K562 (cell line): ENCODE results near the gene LRMDA. TPM values are rescaled to one million over a fixed set of nuclear protein-coding genes. Genes with fewer than 3 reads are reported as not detected.

Experiments used
- ATAC-seq: fragments of 200-7000 bp; cut with Tn5 transposase; 3 replicates; pipeline ENCODE4 v1.9.1; 2020; ENCODE audit warnings: moderate library complexity
- BruUV-seq: library from RNA; stranded (reverse); fragments of 400-500 nt; replicated peaks from 2 replicates; lab custom pipeline; 2021; lab: Mats Ljungman, UMichigan
- CTCF ChIA-PET: fragments of 300-600 bp; formaldehyde crosslinking; extraction: SDS; loops from one replicate; lab custom pipeline; 2021; ENCODE audit warnings: low intra/inter-chr PET ratio; lab: Yijun Ruan, JAX
- POLR2A ChIA-PET: fragments of 300-600, 350-650 bp; sonication (Branson Sonifier 250); formaldehyde crosslinking; extraction: SDS; loops from one replicate; lab custom pipeline; 2021; ENCODE audit warnings: antibody characterized with exemption, inconsistent platforms; lab: Yijun Ruan, JAX
- DNase-seq, 4 experiments: peaks; one replicate each; pipeline versions ENCODE4 v3.0.0 to v3.0.0-alpha.2; 2011 to 2018; ENCODE audit warnings: low spot score in 3 of 4, mixed read lengths in 3 of 4; ENCODE audit errors: extremely low read depth in 1 of 4
- FAIRE-seq: peaks from 2 replicates; lab custom pipeline; 2011; peaks lifted over from hg19 to GRCh38; lab: Jason Lieb, UNC
- H2AFZ ChIP-seq: 2 replicates; pipeline ENCODE4 v1.6.0; 2011; ENCODE audit warnings: low read depth, low read length, control low read depth, inconsistent platforms
- H3K27ac ChIP-seq: fragments of 200-600 bp; 3 replicates; pipeline ENCODE4 v1.8.0; 2011; ENCODE audit warnings: low read depth, mild to moderate bottlenecking, control low read depth, inconsistent platforms, low read length, moderate library complexity, mixed read lengths; ENCODE audit errors: extremely low read depth
- H3K27me3 ChIP-seq, 2 experiments: fragments of 300-600 bp in 1 of 2; 2 replicates in 1 of 2; 3 replicates in 1 of 2; pipeline versions ENCODE4 v1.6.0 to v1.8.0; 2011; ENCODE audit warnings: inconsistent platforms in 2 of 2, low read length in 2 of 2, mild to moderate bottlenecking in 1 of 2, mixed read lengths in 1 of 2, moderate library complexity in 1 of 2; ENCODE audit not compliant: control insufficient read depth in 2 of 2, insufficient read depth in 2 of 2
- H3K36me3 ChIP-seq: fragments of 300-600 bp; 3 replicates; pipeline ENCODE4 v1.8.0; 2011; ENCODE audit warnings: mild to moderate bottlenecking, low read length, inconsistent platforms; ENCODE audit not compliant: control insufficient read depth, insufficient read depth
- H3K4me1 ChIP-seq, 2 experiments: fragments of 200-600 bp in 1 of 2; replicated peaks in 1 of 2; 2 replicates in 1 of 2; 3 replicates in 1 of 2; pipeline versions ENCODE4 v1.5.1 to v1.8.0; 2011; ENCODE audit warnings: inconsistent platforms in 2 of 2, low read length in 2 of 2, mild to moderate bottlenecking in 1 of 2, mixed read lengths in 1 of 2, moderate library complexity in 1 of 2; ENCODE audit not compliant: control insufficient read depth in 2 of 2, insufficient read depth in 2 of 2
- H3K4me2 ChIP-seq: 2 replicates; pipeline ENCODE4 v1.6.1; 2011; ENCODE audit warnings: low read length, control low read depth, inconsistent platforms, mixed read lengths; ENCODE audit not compliant: insufficient read depth
- H3K4me3 ChIP-seq: fragments of 200-600 bp; sonication (generic), shearing (Covaris generic); 2 replicates; pipeline ENCODE4 v1.5.1; 2016; ENCODE audit warnings: control low read depth, inconsistent platforms
- H3K79me2 ChIP-seq: fragments of 200-600 bp; 3 replicates; pipeline ENCODE4 v1.8.0; 2011; ENCODE audit warnings: low read length, inconsistent platforms; ENCODE audit not compliant: control insufficient read depth, insufficient read depth
- H3K9ac ChIP-seq, 2 experiments: 2 replicates each; pipeline versions ENCODE4 v1.6.0 to v1.6.1; 2011; ENCODE audit warnings: low read depth in 2 of 2, low read length in 2 of 2, control low read depth in 1 of 2, inconsistent platforms in 1 of 2, mild to moderate bottlenecking in 1 of 2, mixed read lengths in 1 of 2; ENCODE audit not compliant: insufficient read depth in 1 of 2
- H3K9me1 ChIP-seq: one replicate; pipeline ENCODE4 v1.6.0; 2011; ENCODE audit warnings: inconsistent platforms, mild to moderate bottlenecking, low read length, moderate library complexity; ENCODE audit not compliant: control insufficient read depth, insufficient read depth
- H3K9me3 ChIP-seq: replicated peaks from 2 replicates; pipeline ENCODE4 v1.5.1; 2011; ENCODE audit warnings: low read depth, low read length, inconsistent platforms; ENCODE audit not compliant: control insufficient read depth, insufficient read depth
- H4K20me1 ChIP-seq: replicated peaks from 2 replicates; pipeline ENCODE4 v1.6.1; 2011; ENCODE audit warnings: low read length, inconsistent platforms, mixed read lengths; ENCODE audit not compliant: control insufficient read depth, insufficient read depth
- ARID1B ChIP-seq: fragments of 450-650 bp; IDR thresholded peaks from 2 replicates; pipeline ENCODE4 v1.6.1; 2016; ENCODE audit warnings: antibody characterized with exemption, mild to moderate bottlenecking, inconsistent platforms
- CTBP1 ChIP-seq: fragments of 450-650 bp; IDR thresholded peaks from 2 replicates; pipeline ENCODE4 v1.6.1; 2016; ENCODE audit warnings: borderline replicate concordance
- EGR1 ChIP-seq: fragments of 450-650 bp; conservative IDR thresholded peaks from 2 replicates; pipeline ENCODE4 v1.6.1; 2017; ENCODE audit warnings: mild to moderate bottlenecking
- HBP1 ChIP-seq: fragments of 450-650 bp; formaldehyde crosslinking; IDR thresholded peaks from 2 replicates; pipeline ENCODE4 v1.4.0; 2022; ENCODE audit warnings: missing genetic modification characterization
- MECOM ChIP-seq: fragments of 250-450 bp; sonication (Bioruptor Pico); IDR thresholded peaks from 2 replicates; pipeline ENCODE4 v1.8.0; 2022; ENCODE audit warnings: inconsistent platforms
- MYNN ChIP-seq, 2 experiments: sonication (generic); formaldehyde crosslinking in 1 of 2; IDR thresholded peaks; 2 replicates each; pipeline versions ENCODE4 v1.5.0 to v1.6.1; 2016 to 2020; ENCODE audit warnings: antibody characterized with exemption in 1 of 2, missing genetic modification reagents in 1 of 2
- NEUROD1 ChIP-seq: fragments of 150-350 bp; IDR thresholded peaks from 2 replicates; pipeline ENCODE4 v1.6.1; 2014; ENCODE audit warnings: borderline replicate concordance, low read length, low read depth; ENCODE audit not compliant: partially characterized antibody
- NRF1 ChIP-seq, 2 experiments: fragments of 450-650 bp; IDR thresholded peaks in 1 of 2; conservative IDR thresholded peaks in 1 of 2; 2 replicates each; pipeline ENCODE4 v1.6.1; 2014; ENCODE audit warnings: mild to moderate bottlenecking in 2 of 2
- PYGO2 ChIP-seq: fragments of 450-650 bp; IDR thresholded peaks from 2 replicates; pipeline ENCODE4 v1.6.1; 2016; ENCODE audit warnings: mild to moderate bottlenecking, missing genetic modification characterization, moderate library complexity, missing compliant biosample characterization
- RNF2 ChIP-seq: sonication (generic); IDR thresholded peaks from 2 replicates; pipeline ENCODE4 v1.6.1; 2016
- SIX5 ChIP-seq, 2 experiments: IDR thresholded peaks; 2 replicates each; pipeline ENCODE4 v1.6.1; 2011; ENCODE audit warnings: low read length in 2 of 2, borderline replicate concordance in 1 of 2, low read depth in 1 of 2, mild to moderate bottlenecking in 1 of 2, moderate library complexity in 1 of 2; ENCODE audit not compliant: insufficient read depth in 1 of 2
- SMARCC2 ChIP-seq: fragments of 450-650 bp; IDR thresholded peaks from 2 replicates; pipeline ENCODE4 v1.6.1; 2017; ENCODE audit warnings: antibody characterized with exemption, moderate library complexity, mild to moderate bottlenecking, low read depth
- SRSF1 ChIP-seq: fragments of 200-400 bp; formaldehyde crosslinking; IDR thresholded peaks from 2 replicates; pipeline ENCODE4 v1.6.1; 2017; ENCODE audit warnings: mild to moderate bottlenecking, low read depth, low read length, moderate library complexity
- TAF15 ChIP-seq: fragments of 200-400 bp; formaldehyde crosslinking; IDR thresholded peaks from 2 replicates; pipeline ENCODE4 v1.6.1; 2017; ENCODE audit warnings: mild to moderate bottlenecking, low read depth, low read length, moderate library complexity
- TBP ChIP-seq: optimal IDR thresholded peaks from 2 replicates; pipeline ENCODE3; 2011; ENCODE audit warnings: low read depth, low read length, improper control_type of control experiment
- TRIM28 ChIP-seq: fragments of 450-650 bp; IDR thresholded peaks from 2 replicates; pipeline ENCODE4 v1.6.1; 2017
- ZBED1 ChIP-seq: IDR thresholded peaks from 2 replicates; pipeline ENCODE4 v1.6.1; 2014
- ZNF146 ChIP-seq: IDR thresholded peaks from one replicate; pipeline ENCODE4 v1.6.1; 2018; ENCODE audit warnings: missing compliant biosample characterization; ENCODE audit not compliant: unreplicated experiment
- ZNF24 ChIP-seq: fragments of 450-650 bp; IDR thresholded peaks from 2 replicates; pipeline ENCODE4 v1.6.1; 2016
- WGBS: fragments of 100-300 bp; shearing (Covaris generic); methylation state at CpG from one replicate; pipeline ENCODE4 v1.1.6; 2016; ENCODE audit warnings: low coverage, mixed read lengths; ENCODE audit not compliant: insufficient coverage; ENCODE audit errors: missing lambda C conversion rate; 5-methylcytosine and 5-hydroxymethylcytosine counted together
- in situ Hi-C: fragments of 300-500 bp; cut with MboI; formaldehyde crosslinking; loops from 4 replicates; pipeline ENCODE4 v1.15.0; 2018; ENCODE audit warnings: inconsistent platforms, mixed read lengths
- intact Hi-C: fragments of 100-400 bp; cut with micrococcal nuclease; formaldehyde crosslinking; loops from 2 replicates; pipeline ENCODE4 v1.14.2; 2022
- polyA plus RNA-seq, 8 experiments: library from polyadenylated mRNA; depleted of rRNA in 4 of 8; stranded (reverse) in 5 of 8; unstranded in 3 of 8; fragments of >200 nt; fragmentation: Nextera tagmentation in 2 of 8; fragmentation: Illumina TruSeq in 1 of 8; extraction: Ambion mirVana in 2 of 8; extraction: Trizol in 1 of 8; gene quantifications; 2 replicates each; pipeline versions ENCODE4 v1.2.1 to v1.2.3, GENCODE V29; 2011 to 2014; ENCODE audit warnings: inconsistent platforms in 1 of 8, missing spikeins in 1 of 8
- total RNA-seq, 7 experiments: library from RNA; depleted of rRNA in 6 of 7; stranded (reverse); fragments of >200 nt in 6 of 7; fragmentation: Illumina TruSeq in 2 of 7; extraction: Trizol in 2 of 7; gene quantifications; 2 replicates each; pipeline versions ENCODE4 v1.2.1 to v1.2.3, GENCODE V29; 2011 to 2021; ENCODE audit warnings: low replicate concordance in 1 of 7

Gene LRMDA
- total and polyA plus RNA-seq, 9 of the 15 experiments (the other 6 are each of a cell fraction or from before 2014, with no cell fraction given): 0.25 TPM; not detected in 8

GRCh38 chr10:76031099-76031498 is 599.7 kb downstream of the LRMDA start:
- intact Hi-C loops: loop anchor here (10.0 kb wide), 1 partner anchor 626 kb away; the partner anchor contains the start of gene ZNF503
- BruUV-seq: no TSS peak
- Histone ChIP-seq H3K4me3 (no peak overlapping the region), H3K79me2 (no peaks in the 10 kb centered on the region), H3K9me3 (no peaks in the 10 kb centered on the region), H3K27me3 (peaks cover 4 to 8% of the 10 kb centered on the region in 2 experiments; a peak in 3 of 5 replicates), H3K4me2 (no peak overlapping the region), H2AFZ (no peak overlapping the region), H3K9ac (no peak overlapping the region), H3K4me1 (no peaks in the 10 kb centered on the region), H3K27ac (no peak overlapping the region), H3K9me1 (no peaks in the 10 kb centered on the region), H4K20me1 (no peaks in the 10 kb centered on the region), H3K36me3 (no peaks in the 10 kb centered on the region)
- WGBS: 0% methylated on average over 2 of the region's 2 CpGs
- CTCF ChIA-PET: no interaction called here
- ATAC-seq: no peak
- no peak for FAIRE-seq
- no peak for DNase-seq
- in situ Hi-C loops: no loop called here
- TF ChIP-seq SRSF1 (no peak), NEUROD1 (no peak), MYNN (IDR thresholded peaks at IDR 0.05) (no peak), MYNN (CRISPR knock-in tag; IDR thresholded peaks at IDR 0.05) (no peak), ARID1B (no peak), SMARCC2 (no peak), RNF2 (no peak), TRIM28 (no peak), ZNF24 (no peak), CTBP1 (no peak), SIX5 (IDR thresholded peaks at IDR 0.05; ENCODE audit: borderline replicate concordance in 1 of 2, insufficient read depth in 1 of 2, low read depth in 1 of 2, low read length in 2 of 2) (no peak), ZBED1 (no peak), NRF1 (conservative IDR thresholded peaks at IDR 0.05 in 1 of 2, IDR thresholded peaks at IDR 0.05 in 1 of 2) (no peak), TBP (no peak), TAF15 (no peak), HBP1 (no peak), ZNF146 (CRISPR knock-in tag) (no peak), MECOM (CRISPR knock-in tag) (no peak), PYGO2 (tag) (no peak), EGR1 (no peak)
- POLR2A ChIA-PET: no interaction called here
